C4-2B (cell line): ENCODE data around the gene GCNT1.
"Not testable (repeated sequence)": the region's sequence is repeated elsewhere in the genome, so short reads cannot be mapped to it uniquely, and the experiment has no call there.

ENCODE experiments used
- H3K27ac ChIP-seq: fragments of 450-650 bp; 2 replicates; pipeline ENCODE4 v1.5.1; 2017
- CTCF ChIP-seq: fragments of 450-650 bp; conservative IDR thresholded peaks from 2 replicates; pipeline ENCODE4 v1.5.1; 2017; ENCODE audit warnings: mild to moderate bottlenecking
- ZFX ChIP-seq: fragments of 450-650 bp; IDR thresholded peaks from 2 replicates; pipeline ENCODE4 v1.6.1; 2017

The GCNT1 gene

GRCh38 chr9:76530458-76531110 is 71.6 kb downstream of the GCNT1 start:
- no peak overlapping the region for H3K27ac ChIP-seq
- no peak for TF ChIP-seq CTCF

GRCh38 chr9:76531231-76531780 is 72.3 kb downstream of the GCNT1 start:
- 0 out of 2 replicates have a peak overlapping the region, but pooled peaks have one; percentile 15 for H3K27ac ChIP-seq
- TF ChIP-seq CTCF (no peak), ZFX (no peak)

GRCh38 chr9:76532877-76533276 is 73.9 kb downstream of the GCNT1 start:
- H3K27ac ChIP-seq: not testable (repeated sequence)

- H3K27ac ChIP-seq: no peak overlapping the region
- TF ChIP-seq CTCF (no peak), ZFX (no peak)
These were observed 75.0 kb downstream of the GCNT1 start for GRCh38 chr9:76534026-76534425.

- no peak overlapping the region for H3K27ac ChIP-seq
- TF ChIP-seq ZFX (no peak), CTCF (no peak)
These were observed 78.2 kb downstream of the GCNT1 start for GRCh38 chr9:76537150-76537646.

GRCh38 chr9:76539180-76539579 is 80.2 kb downstream of the GCNT1 start:
- TF ChIP-seq CTCF (no peak), ZFX (no peak)

GRCh38 chr9:76542360-76542759 is 83.4 kb downstream of the GCNT1 start:
- TF ChIP-seq CTCF (no peak), ZFX (no peak)
- H3K27ac ChIP-seq: no peak overlapping the region

More at GRCh38 chr9:76539180-76539579, 80.2 kb downstream of the GCNT1 start:
- H3K27ac ChIP-seq: no peak overlapping the region

GRCh38 chr9:76545191-76545590 is 86.2 kb downstream of the GCNT1 start:
- no peak overlapping the region for H3K27ac ChIP-seq
- TF ChIP-seq CTCF (no peak), ZFX (no peak)
